HS-5 (cell line): ENCODE data around the gene DPYSL3.
"Not testable (repeated sequence)": the region's sequence is repeated elsewhere in the genome, so short reads cannot be mapped to it uniquely, and the experiment has no call there.

ENCODE experiments used
- DNase-seq: peaks from one replicate; pipeline ENCODE4 v3.0.0-alpha.2; 2012; ENCODE audit warnings: low read depth

Gene DPYSL3

DNA sequence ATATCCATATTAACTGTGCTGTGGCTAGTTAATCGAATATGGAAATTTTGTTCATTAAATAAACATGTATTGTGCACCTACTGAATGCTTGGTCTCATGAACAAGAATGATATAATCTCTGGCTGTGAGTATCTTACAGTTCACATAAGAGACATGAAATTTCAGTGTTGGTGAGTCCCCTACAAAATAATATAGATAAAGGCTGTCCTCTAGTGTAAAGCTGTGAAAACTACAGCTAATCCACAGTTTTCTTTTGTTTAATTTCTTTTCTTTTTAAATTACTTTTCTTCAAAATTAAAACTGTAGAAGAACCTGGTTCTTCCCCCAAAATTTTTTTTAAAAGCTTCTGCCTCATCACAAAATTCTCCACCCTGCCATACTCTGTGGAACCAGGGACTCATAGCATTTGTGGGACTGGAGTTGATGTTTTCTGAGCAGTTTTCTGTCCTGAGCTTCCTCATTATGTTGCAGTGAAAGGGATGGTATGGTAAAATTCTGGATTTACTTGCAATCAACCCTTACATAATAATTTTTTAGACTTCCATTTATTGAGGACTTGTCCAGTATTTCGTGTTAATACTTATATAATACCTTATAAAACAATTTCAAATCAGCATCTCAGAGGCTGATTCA is 140.0 kb downstream of the DPYSL3 start:
- DNase-seq = no peak

DNA sequence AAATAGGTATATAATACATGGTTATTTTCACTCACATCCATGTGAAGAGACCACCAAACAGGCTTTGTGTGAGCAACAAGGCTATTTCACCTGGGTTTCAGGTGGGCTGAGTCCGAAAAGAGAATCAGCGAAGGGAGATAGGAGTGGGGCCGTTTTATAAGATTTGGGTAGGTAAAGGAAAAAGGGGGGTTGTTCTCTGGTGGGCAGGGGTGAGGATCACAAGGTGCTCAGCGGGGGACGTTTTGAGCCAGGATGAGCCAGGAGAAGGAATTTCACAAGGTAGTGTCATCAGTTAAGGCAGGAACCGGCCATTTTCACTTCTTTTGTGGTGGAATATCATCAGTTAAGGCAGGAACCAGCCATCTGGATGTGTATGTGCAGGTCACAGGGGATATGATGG is 142.5 kb downstream of the DPYSL3 start:
- not testable (repeated sequence) for DNase-seq

- no peak for DNase-seq
These were observed 148.3 kb downstream of the DPYSL3 start for GRCh38 chr5:147361441-147362175.

- DNase-seq = no peak
These were observed 149.1 kb downstream of the DPYSL3 start for GRCh38 chr5:147360816-147361215.

DNA sequence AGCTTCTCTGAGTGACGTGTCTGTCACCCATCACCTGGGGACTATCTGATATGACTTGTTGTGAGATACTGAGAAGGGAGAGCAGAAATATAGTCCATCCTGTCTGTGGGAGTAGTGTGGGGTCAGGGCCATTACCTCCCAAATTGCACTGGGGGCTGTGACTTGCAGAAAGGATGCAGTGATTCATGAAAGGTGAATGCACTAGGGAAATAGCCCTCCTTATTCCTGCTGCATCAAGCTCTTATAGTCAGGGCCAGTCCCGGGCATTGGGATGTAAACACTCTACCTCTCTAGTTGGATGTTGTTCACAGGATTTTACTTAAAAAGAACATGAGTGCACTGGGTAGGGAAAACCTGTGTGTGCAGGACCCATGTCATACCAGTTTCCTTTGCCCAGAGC is 150.3 kb downstream of the DPYSL3 start:
- DNase-seq = no peak

- no peak for DNase-seq
These were observed 150.8 kb downstream of the DPYSL3 start for GRCh38 chr5:147359101-147359500.

- no peak for DNase-seq
These were observed 160.6 kb downstream of the DPYSL3 start for GRCh38 chr5:147349241-147349640.

GRCh38 chr5:147348451-147348850 is 161.4 kb downstream of the DPYSL3 start:
- no peak for DNase-seq

DNA sequence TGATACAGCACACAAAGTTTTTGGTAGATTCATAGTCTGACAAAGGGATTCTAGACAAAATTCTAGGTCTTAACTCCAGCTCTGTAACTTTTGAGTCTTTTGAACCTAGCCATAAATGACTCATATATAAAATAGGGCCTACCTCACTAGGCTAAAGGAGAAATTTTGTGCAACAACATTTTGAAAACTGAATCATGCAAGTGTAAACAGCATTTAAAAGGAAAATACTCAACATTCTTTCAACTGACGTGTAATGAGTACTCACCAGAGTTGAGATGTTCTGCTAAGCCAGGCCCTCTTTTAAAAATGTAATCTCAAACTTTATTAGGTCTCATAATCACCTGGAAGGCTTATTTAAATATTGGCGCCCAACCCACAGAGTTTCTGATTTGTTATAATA is 161.8 kb downstream of the DPYSL3 start:
- DNase-seq = peak; percentile 20

DNA sequence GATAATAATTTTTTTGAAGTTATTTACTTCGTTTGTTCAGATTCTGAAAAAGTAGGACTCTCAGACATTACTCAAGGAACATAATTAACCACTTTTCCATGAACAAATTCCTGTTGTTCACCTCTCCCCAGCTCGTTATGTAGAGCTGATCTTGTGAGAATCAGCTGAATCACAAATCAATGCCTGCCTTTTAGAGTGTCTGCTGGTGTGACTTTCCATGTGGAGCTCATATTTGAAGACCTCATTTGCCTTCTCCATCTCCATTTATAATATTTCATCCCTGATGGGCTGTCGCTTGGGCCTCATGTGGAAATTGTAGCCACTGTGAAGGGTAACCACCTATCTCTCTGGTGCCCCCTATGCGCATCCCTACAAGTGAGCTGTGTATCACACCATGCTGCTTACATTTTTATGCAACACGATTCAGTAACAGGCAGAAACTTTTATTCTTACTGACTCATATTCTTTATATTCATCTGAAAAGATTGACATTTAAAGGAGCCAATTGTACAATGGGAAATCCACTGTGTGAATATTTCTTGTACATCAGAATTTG is 163.8 kb downstream of the DPYSL3 start:
- DNase-seq = no peak

GRCh38 chr5:147344861-147345260 is 165.0 kb downstream of the DPYSL3 start:
- no peak for DNase-seq

DNA sequence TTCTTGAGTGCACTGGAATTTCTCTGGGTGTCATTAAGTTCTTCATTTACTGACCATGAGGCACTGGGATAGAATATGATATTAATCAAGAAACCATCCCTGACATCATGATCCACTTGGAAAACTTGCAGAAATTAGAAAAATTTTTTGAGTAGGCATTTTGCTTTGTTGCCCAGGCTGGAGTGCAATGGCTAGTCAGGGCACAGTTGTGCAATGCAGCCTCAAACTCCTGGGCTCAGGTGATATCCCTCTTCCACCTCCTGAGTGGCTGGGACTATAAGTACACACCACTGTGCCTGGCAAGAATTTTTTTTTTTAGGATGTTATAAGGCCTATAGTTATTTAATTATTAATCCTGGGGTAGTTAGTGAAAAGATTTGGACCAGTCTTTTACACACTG is 168.5 kb downstream of the DPYSL3 start:
- no peak for DNase-seq

- DNase-seq = no peak
These were observed 168.9 kb downstream of the DPYSL3 start for GRCh38 chr5:147340941-147341340.
